IMR-90 (cell line): ENCODE results near the gene SCN4A.

Experiments
- BHLHE40 ChIP-seq: fragments of 150-350 bp; IDR thresholded peaks from 2 replicates; pipeline ENCODE4 v1.6.1; 2016; ENCODE audit warnings: mild to moderate bottlenecking, low read depth, low read length
- CEBPB ChIP-seq: IDR thresholded peaks from 2 replicates; pipeline ENCODE4 v1.6.1; 2012; ENCODE audit warnings: low read depth, low read length, improper control_type of control experiment
- CTCF ChIP-seq: conservative IDR thresholded peaks from 2 replicates; pipeline ENCODE4 v1.5.1; 2012; ENCODE audit warnings: mild to moderate bottlenecking, low read depth, low read length, improper control_type of control experiment
- FOS ChIP-seq: fragments of 150-350 bp; IDR thresholded peaks from 2 replicates; pipeline ENCODE4 v1.6.1; 2016; ENCODE audit warnings: low read depth, low read length
- POLR2A ChIP-seq: IDR thresholded peaks from 2 replicates; pipeline ENCODE4 v1.6.1; 2012; ENCODE audit warnings: mild to moderate bottlenecking, low read depth, low read length
- RAD21 ChIP-seq: IDR thresholded peaks from 2 replicates; pipeline ENCODE4 v1.6.1; 2012; ENCODE audit warnings: low read length, improper control_type of control experiment
- RFX5 ChIP-seq: IDR thresholded peaks from 2 replicates; pipeline ENCODE4 v1.8.0; 2012; ENCODE audit warnings: low read depth, mild to moderate bottlenecking, low read length, moderate library complexity
- USF2 ChIP-seq: fragments of 150-350 bp; IDR thresholded peaks from 2 replicates; pipeline ENCODE4 v1.6.1; 2017; ENCODE audit warnings: mild to moderate bottlenecking, antibody characterized with exemption, low read length, low read depth

GRCh38 chr17:63939884-63940283, 32.8 kb downstream of the SCN4A start:
- TF ChIP-seq CTCF (no peak), CEBPB (no peak), RAD21 (no peak), RFX5 (no peak), USF2 (no peak), POLR2A (no peak), FOS (no peak), BHLHE40 (no peak)
